Neural progenitor cell (in vitro differentiated cells): ENCODE results near the gene ATF5. TPM values are rescaled to one million over a fixed set of nuclear protein-coding genes. Genes with fewer than 3 reads are reported as not detected.
A peak's percentile ranks its signal among the peaks of the same experiment; 100 is the strongest.

Experiments used
- DNase-seq: peaks from one replicate; pipeline ENCODE4 v3.0.0-alpha.2; 2016; ENCODE audit warnings: low spot score
- H2AFZ ChIP-seq: fragments of 200-600 bp; sonication (generic); replicated peaks from 2 replicates; pipeline ENCODE4 v1.6.1; 2016; ENCODE audit warnings: antibody characterized with exemption
- H3F3A ChIP-seq: fragments of 200-600 bp; sonication (generic); 2 replicates; pipeline ENCODE4 v1.6.1; 2016; ENCODE audit warnings: antibody characterized with exemption, low read depth
- H3K27ac ChIP-seq: fragments of 200-600 bp; sonication (generic); 2 replicates; pipeline ENCODE4 v1.5.1; 2016; ENCODE audit warnings: mild to moderate bottlenecking
- H3K27me3 ChIP-seq: fragments of 200-600 bp; sonication (generic); 2 replicates; pipeline ENCODE4 v1.6.1; 2016; ENCODE audit warnings: mild to moderate bottlenecking, moderate library complexity
- H3K36me3 ChIP-seq: fragments of 200-600 bp; sonication (generic); 2 replicates; pipeline ENCODE4 v1.5.1; 2016
- H3K4me1 ChIP-seq: fragments of 200-600 bp; sonication (generic); 2 replicates; pipeline ENCODE4 v1.6.1; 2016; ENCODE audit warnings: mixed run types
- H3K4me2 ChIP-seq: fragments of 200-600 bp; sonication (generic); 2 replicates; pipeline ENCODE4 v1.6.1; 2016
- H3K4me3 ChIP-seq: fragments of 200-600 bp; sonication (generic); 2 replicates; pipeline ENCODE4 v1.5.1; 2016
- H3K79me2 ChIP-seq: fragments of 200-600 bp; sonication (generic); 2 replicates; pipeline ENCODE4 v1.6.1; 2016; ENCODE audit warnings: low read depth
- H3K9ac ChIP-seq: fragments of 200-600 bp; sonication (generic); 2 replicates; pipeline ENCODE4 v1.6.1; 2016
- H3K9me3 ChIP-seq: fragments of 200-600 bp; sonication (generic); 2 replicates; pipeline ENCODE4 v1.5.1; 2016; ENCODE audit warnings: low read depth
- H4K20me1 ChIP-seq: fragments of 200-600 bp; sonication (generic); 2 replicates; pipeline ENCODE4 v1.6.1; 2016; ENCODE audit warnings: low read depth
- H3K27ac Mint-ChIP-seq: 3 replicates; pipeline ENCODE4 v1.8.0; 2021; ENCODE audit warnings: mixed read lengths
- H3K27me3 Mint-ChIP-seq: 2 replicates; pipeline ENCODE4 v1.8.0; 2022; ENCODE audit warnings: low read depth, mild to moderate bottlenecking, inconsistent platforms, moderate library complexity, mixed read lengths; ENCODE audit not compliant: insufficient read depth
- H3K36me3 Mint-ChIP-seq: 3 replicates; pipeline ENCODE4 v1.8.0; 2021; ENCODE audit warnings: mixed read lengths
- H3K4me1 Mint-ChIP-seq: 3 replicates; pipeline ENCODE4 v1.8.0; 2021; ENCODE audit warnings: mixed read lengths
- H3K4me3 Mint-ChIP-seq: 3 replicates; pipeline ENCODE4 v1.8.0; 2021; ENCODE audit warnings: mild to moderate bottlenecking, moderate library complexity, mixed read lengths
- H3K9me3 Mint-ChIP-seq: 3 replicates; pipeline ENCODE4 v1.8.0; 2020; ENCODE audit warnings: mixed read lengths
- EZH2 ChIP-seq: fragments of 200-600 bp; sonication (generic); IDR thresholded peaks from 2 replicates; pipeline ENCODE4 v1.6.1; 2017; ENCODE audit warnings: antibody characterized with exemption, mild to moderate bottlenecking, moderate library complexity
- EZH2phosphoT487 ChIP-seq: fragments of 200-600 bp; sonication (generic); IDR thresholded peaks from 2 replicates; pipeline ENCODE4 v1.6.1; 2017; ENCODE audit warnings: antibody characterized with exemption
- total RNA-seq: library from RNA; depleted of rRNA; stranded (reverse); fragments of >200 nt; gene quantifications from 2 replicates; pipeline ENCODE4 v1.2.3, GENCODE V29; 2015; ENCODE audit warnings: low replicate concordance
- TF ChIP-seq, protein P1 (sequence below): fragments of 200-600 bp; sonication (generic); IDR thresholded peaks from 2 replicates; pipeline ENCODE4 v1.5.1; 2017; ENCODE audit warnings: antibody characterized with exemption, mild to moderate bottlenecking

Gene ATF5
- total RNA-seq, 1 donor from 2014 or later, result 1.6 TPM

GRCh38 chr19:49936549-49936948 lies 7.5 kb downstream of the ATF5 start:
- no peaks in the 10 kb centered on the region for H3K9me3 Mint-ChIP-seq
- Histone ChIP-seq H3K9me3 (no peaks in the 10 kb centered on the region), H3F3A (peaks cover 5% of the 10 kb centered on the region), H2AFZ (no peak overlapping the region), H3K27ac (no peak overlapping the region), H3K4me3 (no peak overlapping the region), H3K4me1 (peaks cover 3% of the 10 kb centered on the region), H4K20me1 (no peaks in the 10 kb centered on the region), H3K27me3 (peaks cover 11% of the 10 kb centered on the region), H3K79me2 (no peaks in the 10 kb centered on the region), H3K4me2 (no peak overlapping the region), H3K9ac (no peak overlapping the region), H3K36me3 (no peaks in the 10 kb centered on the region)
- TF ChIP-seq EZH2phosphoT487, result no peak
- TF ChIP-seq, protein P1, sequence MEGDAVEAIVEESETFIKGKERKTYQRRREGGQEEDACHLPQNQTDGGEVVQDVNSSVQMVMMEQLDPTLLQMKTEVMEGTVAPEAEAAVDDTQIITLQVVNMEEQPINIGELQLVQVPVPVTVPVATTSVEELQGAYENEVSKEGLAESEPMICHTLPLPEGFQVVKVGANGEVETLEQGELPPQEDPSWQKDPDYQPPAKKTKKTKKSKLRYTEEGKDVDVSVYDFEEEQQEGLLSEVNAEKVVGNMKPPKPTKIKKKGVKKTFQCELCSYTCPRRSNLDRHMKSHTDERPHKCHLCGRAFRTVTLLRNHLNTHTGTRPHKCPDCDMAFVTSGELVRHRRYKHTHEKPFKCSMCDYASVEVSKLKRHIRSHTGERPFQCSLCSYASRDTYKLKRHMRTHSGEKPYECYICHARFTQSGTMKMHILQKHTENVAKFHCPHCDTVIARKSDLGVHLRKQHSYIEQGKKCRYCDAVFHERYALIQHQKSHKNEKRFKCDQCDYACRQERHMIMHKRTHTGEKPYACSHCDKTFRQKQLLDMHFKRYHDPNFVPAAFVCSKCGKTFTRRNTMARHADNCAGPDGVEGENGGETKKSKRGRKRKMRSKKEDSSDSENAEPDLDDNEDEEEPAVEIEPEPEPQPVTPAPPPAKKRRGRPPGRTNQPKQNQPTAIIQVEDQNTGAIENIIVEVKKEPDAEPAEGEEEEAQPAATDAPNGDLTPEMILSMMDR, result no peak
- no peak for TF ChIP-seq EZH2
- H3K36me3 Mint-ChIP-seq, result peaks cover 7% of the 10 kb centered on the region
- H3K27ac Mint-ChIP-seq, result no peak overlapping the region
- peaks cover 3% of the 10 kb centered on the region for H3K27me3 Mint-ChIP-seq
- DNase-seq, result no peak
- peak overlapping the region; percentile 4 for H3K4me3 Mint-ChIP-seq
- peaks cover 15% of the 10 kb centered on the region for H3K4me1 Mint-ChIP-seq

GRCh38 chr19:49937750-49938381 lies 8.9 kb downstream of the ATF5 start:
- H3K4me1 Mint-ChIP-seq, result peaks cover 20% of the 10 kb centered on the region
- H3K27me3 Mint-ChIP-seq, result peaks cover 6% of the 10 kb centered on the region
- Histone ChIP-seq H3K4me3 (peak overlapping the region; percentile 37), H3K9me3 (no peaks in the 10 kb centered on the region), H3K36me3 (no peaks in the 10 kb centered on the region), H3K4me2 (peak overlapping the region; percentile 75), H2AFZ (peak overlapping the region; percentile 87), H3K9ac (no peak overlapping the region), H3K27me3 (peaks cover 15% of the 10 kb centered on the region), H3K27ac (no peak overlapping the region), H3F3A (peaks cover 5% of the 10 kb centered on the region), H3K4me1 (peaks cover 3% of the 10 kb centered on the region), H4K20me1 (no peaks in the 10 kb centered on the region), H3K79me2 (no peaks in the 10 kb centered on the region)
- peak overlapping the region; percentile 69 for H3K4me3 Mint-ChIP-seq
- no peak overlapping the region for H3K27ac Mint-ChIP-seq
- TF ChIP-seq, protein P1, result peak; percentile 97
- TF ChIP-seq EZH2, result peak; percentile 19
- peak; percentile 31 for TF ChIP-seq EZH2phosphoT487
- peaks cover 4% of the 10 kb centered on the region for H3K36me3 Mint-ChIP-seq
- H3K9me3 Mint-ChIP-seq, result no peaks in the 10 kb centered on the region
- peak; percentile 93 for DNase-seq

- no peak overlapping the region for H3K27ac Mint-ChIP-seq
- no peak for TF ChIP-seq EZH2
- no peak for TF ChIP-seq EZH2phosphoT487
- TF ChIP-seq, protein P1, result no peak
- Histone ChIP-seq H3K9ac (no peak overlapping the region), H4K20me1 (no peaks in the 10 kb centered on the region), H3K27me3 (peaks cover 18% of the 10 kb centered on the region), H3K4me1 (peaks cover 3% of the 10 kb centered on the region), H3K79me2 (no peaks in the 10 kb centered on the region), H3F3A (peaks cover 5% of the 10 kb centered on the region), H3K9me3 (no peaks in the 10 kb centered on the region), H2AFZ (no peak overlapping the region), H3K36me3 (no peaks in the 10 kb centered on the region), H3K4me3 (no peak overlapping the region), H3K27ac (no peak overlapping the region), H3K4me2 (no peak overlapping the region)
- H3K27me3 Mint-ChIP-seq, result peaks cover 6% of the 10 kb centered on the region
- no peaks in the 10 kb centered on the region for H3K9me3 Mint-ChIP-seq
- DNase-seq, result no peak
- no peak overlapping the region for H3K4me3 Mint-ChIP-seq
- peaks cover 20% of the 10 kb centered on the region for H3K4me1 Mint-ChIP-seq
- no peaks in the 10 kb centered on the region for H3K36me3 Mint-ChIP-seq
These were observed 9.7 kb downstream of the ATF5 start for GRCh38 chr19:49938662-49939061.
